ENCODE results near the gene ECHDC3.
"Not testable (repeated sequence)": the region's sequence is repeated elsewhere in the genome, so short reads cannot be mapped to it uniquely, and the experiment has no call there.

Gene ECHDC3

DNA sequence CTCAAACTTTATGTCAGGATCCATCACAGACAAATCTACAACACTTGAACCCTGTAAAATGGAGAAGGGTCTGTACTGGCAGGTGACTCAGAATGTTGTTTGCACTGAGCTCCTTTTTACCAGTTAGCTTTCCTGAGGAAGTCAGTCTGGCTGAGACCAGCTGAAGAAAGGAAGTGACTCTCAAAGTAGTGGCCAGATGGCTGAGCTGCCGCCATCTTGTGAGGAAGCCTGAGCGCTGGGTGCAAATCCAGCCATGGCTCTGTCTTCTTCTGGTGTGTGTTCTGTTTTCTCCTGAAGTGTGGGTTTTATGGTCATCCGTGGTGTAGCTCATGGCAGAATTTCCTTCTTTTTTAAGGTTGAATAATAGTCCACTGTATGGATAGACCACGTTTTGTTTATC lies 25.5 kb upstream of the ECHDC3 start:
- no peak for DNase-seq

DNA sequence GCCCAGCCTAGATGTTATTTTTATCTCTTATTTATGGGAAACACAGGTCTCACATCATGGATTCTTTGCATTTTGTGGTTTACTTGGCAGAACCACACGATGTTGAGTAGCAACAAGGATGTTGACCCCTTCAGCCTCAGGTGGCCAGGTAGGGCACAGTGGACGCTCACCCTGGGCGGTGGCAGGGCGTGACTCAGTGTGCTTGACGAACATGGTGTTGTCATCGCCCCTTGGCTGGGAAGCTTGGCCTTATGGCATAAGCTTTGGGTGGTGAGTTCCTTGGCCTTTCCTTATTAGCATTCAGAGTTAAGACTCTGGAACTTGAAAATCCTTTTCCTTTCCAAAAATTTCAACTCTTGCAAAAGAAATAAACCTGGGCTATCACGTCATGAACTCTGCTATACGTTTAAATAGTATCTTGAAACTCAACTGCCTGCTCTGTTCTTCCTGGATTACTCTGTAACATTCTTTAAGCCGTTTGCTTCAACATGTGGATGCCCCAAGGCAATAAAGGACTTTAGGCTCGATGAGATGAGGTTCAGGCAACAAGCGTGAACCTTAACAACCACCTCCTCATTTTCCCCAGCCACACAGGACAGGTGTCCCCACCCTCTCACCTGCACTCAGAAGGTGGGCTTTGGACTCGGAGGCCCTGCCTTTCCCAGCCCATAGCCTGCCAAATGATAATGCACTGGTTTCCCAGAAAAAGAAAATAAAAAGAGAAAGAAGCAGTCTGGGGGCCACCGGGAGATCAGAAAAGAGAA lies 22.5 kb upstream of the ECHDC3 start:
- DNase-seq = no peak

DNA sequence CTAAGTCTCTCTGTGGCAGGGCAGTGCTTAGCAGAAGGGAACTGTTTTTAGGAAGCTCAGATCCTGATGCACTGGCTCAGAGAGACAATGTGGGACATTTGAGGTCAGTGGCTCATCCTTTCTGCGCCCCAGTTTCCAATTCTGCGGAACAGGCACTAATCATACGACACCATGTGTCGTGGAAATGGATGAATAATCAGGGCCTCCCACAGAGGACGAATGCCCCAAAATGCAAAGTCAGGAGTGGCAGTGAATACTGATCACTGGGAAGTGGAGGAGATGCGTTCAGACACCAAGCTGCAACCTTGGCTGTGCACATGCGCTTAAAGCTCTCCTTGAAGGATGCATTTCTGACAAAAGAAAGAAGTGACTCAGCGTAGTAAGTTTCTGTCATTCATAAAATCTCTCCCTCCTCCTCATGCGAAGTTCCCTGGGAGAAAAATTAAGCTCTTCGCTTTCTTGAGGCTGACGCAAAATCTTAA lies 21.9 kb upstream of the ECHDC3 start:
- DNase-seq = no peak

DNA sequence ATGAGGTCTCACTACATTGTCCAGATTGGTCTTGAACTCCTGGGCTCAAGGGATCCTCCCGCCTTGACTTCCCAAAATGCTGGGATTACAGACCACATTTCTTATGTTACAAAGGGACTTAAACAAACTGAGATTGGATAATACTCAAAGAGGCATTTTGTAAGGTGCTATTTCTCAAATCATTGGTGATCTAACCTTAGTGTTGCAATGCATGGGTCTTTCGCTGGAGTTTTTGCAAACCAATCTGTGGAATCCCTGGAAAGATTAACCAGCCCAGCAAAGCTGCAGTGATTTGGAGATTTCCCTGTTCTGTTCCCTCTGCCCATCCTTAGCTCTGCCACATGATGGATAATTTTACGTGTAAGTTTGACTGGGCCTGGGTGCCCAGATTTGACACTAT lies 20.4 kb upstream of the ECHDC3 start:
- no peak for DNase-seq

DNA sequence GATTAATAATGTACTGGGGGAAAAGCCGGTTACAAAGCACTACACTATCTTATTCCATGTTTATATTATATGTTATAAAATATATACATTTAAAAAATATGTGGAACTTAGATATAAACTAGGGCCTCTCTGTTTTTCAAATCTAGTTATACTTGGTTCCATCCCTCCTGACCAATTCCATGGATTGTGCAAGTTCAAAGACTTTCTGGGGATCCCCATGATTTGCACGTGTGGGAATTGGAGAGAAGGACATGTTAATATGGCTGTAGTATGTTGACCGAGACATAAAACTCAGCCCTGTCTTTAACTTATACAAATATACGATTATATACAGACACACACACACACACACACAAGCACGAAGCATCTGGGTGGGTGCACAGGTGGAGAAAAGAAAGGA lies 18.8 kb upstream of the ECHDC3 start:
- DNase-seq = no peak

DNA sequence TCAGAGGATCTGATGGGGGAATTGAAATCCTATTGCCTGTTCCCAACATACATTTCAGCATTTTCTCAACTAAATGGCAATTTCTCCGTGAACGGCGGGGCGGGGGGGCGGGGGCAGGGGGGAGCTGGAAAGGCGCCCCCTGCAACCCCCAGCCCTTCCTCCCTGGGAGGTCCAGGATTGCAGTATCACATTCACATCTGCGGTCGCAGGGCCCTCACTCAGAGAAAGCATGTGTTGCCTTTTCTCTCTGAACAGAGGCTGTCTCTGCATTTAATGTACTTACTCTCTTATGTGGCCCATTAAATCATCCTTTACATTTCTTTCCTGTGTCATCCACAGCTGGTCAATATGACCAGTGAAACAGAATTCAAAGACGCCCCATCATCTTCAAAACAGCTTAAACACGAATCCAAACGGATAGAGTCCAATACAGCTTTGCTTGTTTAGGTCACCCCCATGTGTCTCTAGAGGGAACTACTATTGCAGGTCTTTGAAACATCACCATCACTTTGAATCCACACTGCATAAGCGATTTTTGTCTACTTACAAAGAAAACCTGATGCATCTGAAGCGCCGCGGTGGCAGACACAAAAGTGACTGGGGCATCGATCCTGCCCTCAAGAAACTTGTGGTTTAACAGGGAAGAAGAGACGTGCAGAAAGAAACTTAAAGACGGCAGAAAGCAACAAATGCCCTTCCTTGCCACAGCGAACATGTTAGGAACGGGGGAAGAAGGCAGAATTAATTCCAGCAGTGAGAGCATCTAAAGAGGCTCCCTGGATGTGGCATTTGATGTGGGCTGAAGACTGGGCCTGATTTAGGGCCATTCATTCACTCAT lies 17.0 kb upstream of the ECHDC3 start:
- no peak for DNase-seq

DNA sequence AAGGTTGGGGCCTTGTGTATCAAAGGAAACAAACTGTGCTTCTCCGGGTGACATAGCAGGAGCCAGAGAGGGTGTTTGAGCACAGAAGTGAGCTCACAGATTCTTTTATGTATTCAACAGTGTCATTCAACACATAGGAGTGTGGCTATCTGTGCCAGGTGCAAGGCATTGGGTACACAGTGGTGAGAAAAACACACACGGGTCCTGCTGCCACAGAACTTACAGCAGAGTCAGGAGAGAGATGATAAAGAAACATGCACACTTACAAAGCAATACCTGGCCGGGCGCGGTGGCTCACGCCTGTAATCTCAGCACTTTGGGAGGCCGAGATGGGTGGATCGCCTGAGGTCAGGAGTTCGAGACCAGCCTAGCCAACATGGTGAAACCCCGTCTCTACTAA lies 16.3 kb upstream of the ECHDC3 start:
- no peak for DNase-seq

DNA sequence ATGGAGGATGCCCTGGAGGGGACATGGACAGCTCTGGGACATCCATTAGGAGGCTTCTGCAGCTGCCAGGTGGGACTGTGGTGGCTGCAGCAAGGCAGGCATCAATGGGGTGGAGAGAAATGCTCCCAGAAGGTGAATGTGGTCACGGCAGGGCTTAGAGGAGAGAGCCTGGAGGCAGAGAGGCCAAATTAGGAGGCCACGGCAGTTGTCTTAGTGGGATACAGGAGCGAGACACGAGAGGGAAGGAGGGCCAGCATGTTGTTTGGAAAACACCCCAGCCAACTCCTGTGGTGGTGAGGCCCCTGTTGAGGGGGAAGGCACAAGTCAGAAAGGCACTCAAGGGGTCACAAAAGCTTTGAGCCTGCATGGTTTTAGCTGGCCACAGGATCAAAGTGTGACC lies 14.6 kb upstream of the ECHDC3 start:
- no peak for DNase-seq

DNA sequence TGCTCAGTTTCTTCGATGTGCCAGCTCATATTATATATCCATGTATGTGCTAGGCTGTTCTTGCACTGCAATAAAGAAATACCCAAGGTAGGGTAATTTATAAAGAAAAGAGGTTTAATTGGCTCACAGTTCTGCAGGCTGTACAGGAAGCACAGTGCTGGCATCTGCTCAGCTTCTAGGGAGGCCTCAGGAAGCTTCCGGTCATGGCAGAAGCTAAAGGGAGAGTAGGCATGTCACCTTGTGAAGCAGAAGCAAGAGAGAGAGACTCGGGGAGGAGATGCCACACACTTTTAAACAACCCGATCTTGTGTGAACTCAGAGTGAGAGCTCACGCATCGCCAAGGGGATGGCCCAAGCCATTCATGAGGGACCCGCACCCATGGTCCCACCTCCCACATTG lies 13.8 kb upstream of the ECHDC3 start:
- no peak for DNase-seq

DNA sequence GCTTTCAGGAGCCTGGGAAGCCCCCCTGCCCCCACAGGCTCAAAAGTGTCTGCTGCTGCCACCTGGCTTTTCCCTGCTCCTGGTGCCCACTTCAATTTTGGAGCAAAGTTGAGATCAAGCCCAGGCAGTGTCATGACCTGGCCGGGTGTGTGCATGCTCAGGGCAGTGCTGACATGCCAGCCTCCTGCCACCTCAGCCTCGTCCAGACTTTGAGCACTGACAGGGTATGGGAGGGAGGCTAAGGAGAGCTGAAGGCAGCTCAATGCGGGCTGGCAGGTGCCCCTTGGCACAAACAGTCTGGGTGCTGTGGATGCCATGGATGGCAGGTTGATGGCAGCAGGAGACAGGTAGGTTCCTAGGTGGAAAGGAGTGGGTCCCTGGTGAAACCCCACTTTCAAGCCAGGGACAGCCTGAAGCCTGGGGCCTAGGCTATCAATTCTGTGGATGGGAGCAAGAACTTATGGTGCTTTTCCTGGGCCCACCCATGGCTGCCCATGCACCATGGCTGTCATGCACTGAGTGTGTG lies 12.3 kb upstream of the ECHDC3 start:
- no peak for DNase-seq

DNA sequence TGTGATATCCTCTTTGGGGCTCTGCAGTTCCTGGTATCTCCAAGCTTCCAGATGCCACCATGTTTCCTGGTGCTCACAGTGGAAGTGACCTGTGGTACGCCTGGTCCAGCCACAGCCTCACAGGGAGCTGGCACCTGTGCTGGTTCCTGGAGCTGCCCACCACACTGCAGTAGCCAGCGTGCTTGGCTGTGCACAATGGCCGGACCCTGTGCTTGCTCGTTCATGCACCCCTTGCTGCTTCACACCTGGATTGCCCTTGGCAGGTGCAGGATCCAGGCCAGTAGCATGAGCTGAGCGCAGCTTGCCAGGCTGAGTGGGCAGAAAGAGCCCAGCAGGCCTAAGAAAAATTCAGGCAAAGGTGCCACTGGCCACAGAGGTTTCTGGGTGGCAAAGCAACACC lies 11.4 kb upstream of the ECHDC3 start:
- DNase-seq = no peak

DNA sequence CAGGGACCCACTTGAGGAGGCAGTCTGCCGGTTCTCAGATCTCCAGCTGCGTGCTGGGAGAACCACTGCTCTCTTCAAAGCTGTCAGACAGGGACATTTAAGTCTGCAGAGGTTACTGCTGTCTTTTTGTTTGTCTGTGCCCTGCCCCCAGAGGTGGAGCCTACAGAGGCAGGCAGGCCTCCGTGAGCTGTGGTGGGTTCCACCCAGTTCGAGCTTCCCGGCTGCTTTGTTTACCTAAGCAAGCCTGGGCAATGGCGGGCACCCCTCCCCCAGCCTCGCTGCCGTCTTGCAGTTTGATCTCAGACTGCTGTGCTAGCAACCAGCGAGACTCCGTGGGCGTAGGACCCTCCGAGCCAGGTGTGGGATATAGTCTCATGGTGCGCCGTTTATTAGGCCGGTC lies 5.4 kb upstream of the ECHDC3 start:
- not testable (repeated sequence) for DNase-seq

DNA sequence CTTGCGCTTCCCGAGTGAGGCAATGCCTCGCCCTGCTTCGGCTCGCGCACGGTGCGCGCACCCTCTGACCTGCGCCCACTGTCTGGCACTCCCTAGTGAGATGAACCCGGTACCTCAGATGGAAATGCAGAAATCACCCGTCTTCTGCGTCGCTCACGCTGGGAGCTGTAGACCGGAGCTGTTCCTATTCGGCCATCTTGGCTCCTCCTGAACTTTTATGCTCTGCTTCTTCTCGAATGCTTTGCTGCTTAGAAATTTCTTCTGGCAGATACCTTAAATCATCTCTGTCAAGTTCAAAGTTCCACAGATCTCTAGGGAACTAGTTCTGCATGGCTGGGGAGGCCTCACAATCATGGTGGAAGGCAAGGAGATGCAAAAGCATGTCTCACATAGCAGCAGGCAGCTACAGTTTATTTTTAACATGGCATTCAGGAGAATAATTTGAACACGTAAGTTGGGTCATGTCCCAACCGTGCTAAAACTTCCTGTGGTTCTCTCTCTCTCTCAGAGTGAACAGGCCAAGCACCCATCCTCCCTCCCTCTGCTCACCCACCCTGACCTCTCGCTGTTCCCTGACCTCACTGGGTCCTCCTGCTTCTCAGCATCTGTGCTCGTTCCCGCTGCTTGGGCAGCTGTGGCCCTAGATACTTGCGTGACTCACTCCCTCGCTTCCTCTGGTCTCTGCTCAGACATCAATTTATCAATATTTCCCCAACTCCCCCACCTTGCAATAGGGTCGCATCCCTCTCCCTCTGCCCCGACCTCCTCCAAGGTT lies 4.7 kb upstream of the ECHDC3 start:
- DNase-seq = not testable (repeated sequence)

DNA sequence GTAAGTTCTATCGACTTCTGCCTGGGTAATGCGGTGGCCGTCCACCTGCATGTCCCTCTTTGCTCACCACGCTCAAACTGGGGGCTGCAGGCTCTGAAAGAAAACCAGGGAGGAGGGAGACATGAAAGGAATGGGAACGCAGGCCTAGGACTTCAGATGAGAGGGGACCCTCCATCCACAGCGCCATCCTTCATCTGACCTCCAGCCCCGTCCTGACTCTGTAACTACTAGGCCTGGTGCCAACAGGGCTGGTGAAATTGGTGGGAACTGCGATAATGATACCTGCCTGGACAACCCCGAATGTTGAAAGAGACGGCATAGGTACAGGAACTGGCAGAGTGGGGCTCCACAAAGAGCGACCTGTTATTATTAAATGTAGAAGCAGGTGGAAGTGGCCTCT lies 1.3 kb upstream of the ECHDC3 start:
- no peak for DNase-seq

DNA sequence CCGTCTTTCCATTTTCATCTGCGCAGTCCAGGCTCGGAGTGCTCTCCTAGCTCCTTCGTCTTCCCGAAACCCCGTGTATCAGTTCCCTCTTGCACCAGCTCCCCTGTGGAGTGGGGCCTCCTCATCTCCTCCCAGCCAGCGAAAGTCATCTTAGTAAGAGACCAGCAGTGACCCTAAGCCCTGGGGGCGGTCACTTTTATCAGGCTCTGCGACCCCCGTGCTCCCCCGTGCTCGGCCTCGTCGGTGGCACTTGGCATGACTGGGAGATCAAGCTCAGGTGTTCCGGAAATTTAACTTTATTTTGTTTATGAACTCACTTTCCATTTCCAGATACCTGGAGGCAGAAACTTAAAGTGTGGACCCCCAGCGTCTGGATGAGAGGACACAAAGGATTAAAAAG lies 574 bp upstream of the ECHDC3 start:
- no peak for DNase-seq

DNA sequence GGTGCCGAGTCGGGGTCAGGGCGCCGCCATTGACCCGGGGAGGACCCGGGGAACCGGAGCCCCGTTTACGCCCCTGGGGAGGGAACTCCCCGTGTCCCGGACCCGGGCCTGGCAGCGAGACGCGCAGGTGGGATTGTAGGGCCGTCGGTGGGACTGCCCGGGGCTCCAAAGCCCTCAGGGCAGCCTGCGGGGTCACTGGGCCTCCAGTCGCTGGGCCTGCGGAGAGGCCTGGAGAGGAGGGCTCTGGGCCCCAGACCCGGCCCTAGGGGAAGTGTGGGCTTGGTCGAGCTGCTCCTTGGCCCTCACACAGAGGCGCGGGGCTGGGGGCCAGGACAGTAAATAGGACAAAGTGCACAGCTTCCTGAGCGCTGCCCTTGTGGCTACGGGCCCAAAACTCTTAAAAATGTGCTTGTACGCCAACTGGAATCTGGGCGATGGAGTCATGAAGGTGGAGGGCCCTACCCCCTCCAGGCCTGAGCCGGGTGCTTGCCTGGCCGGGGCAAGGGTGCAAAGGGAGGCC lies 657 bp downstream of the ECHDC3 start:
- no peak for DNase-seq

DNA sequence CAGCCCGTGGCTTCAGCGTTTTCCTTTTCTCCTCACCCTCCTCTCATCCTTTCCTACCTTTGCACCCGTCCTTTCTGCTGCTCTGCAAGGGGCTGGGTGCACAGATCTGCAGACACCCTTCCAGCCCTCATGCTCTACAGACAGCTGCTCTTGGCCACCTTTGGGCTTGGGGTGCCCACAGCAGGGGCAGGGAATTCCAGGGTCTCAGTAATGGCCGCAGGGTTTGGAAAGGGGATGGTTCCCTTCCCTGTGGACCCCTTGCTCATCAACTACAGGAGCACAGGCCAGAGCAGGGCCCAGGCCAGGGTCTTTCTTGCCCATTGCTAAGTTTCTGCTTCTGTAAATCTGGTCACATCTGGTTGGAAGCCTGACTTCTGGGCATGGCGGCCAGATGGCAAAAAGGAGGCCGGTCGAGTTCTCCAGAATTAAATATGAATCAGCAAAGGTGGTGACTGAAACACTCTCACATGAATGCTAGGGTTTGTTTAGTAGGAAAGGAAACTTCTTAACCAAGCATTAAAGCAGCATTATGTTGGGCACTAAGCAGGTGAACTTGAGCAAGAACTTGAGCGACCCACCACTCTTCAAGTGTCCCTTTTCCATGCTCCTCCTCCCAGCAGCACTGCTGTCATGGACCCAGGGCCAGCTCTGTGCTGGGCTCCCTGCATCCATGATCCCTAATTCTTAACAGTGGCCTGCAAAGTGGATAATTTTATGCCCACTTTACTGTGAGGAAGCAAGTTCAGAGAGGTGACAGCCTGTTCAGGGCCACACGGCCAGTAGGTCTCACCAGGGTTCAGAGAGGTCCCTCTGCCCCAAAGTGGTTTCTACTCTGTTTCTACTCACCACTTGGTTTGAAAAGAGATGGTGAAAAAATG lies 1.5 kb downstream of the ECHDC3 start:
- DNase-seq = no peak

DNA sequence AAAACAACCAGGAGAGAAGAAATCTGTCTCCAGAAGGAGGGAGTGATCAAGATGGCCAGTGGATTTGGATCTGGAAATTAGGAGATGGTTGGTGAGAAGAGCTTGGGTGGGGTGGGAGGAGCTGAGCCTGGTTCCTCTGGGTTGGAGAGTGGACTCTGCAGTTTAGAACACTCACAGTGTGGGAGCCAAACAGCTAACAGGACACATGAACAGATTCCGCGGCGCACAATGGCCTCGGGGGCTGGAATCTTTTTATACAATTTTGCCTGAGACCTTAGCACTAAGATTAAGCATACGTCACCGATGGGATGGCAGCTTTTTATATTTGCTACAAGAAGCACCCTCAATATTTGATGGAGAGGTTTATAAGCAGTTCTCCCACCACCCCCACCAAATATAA lies 2.9 kb downstream of the ECHDC3 start:
- no peak for DNase-seq

DNA sequence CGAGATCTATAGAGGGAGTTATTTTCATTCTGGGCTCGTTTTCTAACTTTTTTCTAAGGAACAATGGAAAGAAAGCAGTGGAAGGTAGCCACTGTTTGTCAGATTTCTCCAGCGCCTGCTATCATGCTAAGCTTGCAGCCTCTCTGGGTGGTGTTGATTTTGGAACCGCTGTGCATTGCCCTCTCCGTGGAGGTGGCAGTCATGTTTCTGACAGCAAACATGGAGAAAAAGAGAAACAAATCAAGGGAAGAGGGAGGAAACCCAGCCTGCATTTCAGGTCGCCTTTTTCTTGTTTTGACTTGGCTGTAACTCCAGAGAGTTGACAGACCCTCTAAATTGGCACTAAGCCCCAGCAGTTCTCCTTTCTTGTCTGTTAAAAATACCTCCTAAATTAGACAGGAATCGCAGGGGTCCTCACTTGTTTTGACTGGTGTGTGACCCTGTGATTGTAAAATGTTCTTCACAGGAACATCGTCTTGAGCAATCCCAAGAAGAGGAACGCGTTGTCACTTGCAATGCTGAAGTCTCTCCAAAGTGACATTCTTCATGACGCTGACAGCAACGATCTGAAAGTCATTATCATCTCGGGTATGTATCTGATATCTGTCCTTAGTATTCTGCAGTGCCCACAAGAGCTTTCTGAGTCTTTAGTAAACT lies 4.8 kb downstream of the ECHDC3 start:
- DNase-seq = no peak

DNA sequence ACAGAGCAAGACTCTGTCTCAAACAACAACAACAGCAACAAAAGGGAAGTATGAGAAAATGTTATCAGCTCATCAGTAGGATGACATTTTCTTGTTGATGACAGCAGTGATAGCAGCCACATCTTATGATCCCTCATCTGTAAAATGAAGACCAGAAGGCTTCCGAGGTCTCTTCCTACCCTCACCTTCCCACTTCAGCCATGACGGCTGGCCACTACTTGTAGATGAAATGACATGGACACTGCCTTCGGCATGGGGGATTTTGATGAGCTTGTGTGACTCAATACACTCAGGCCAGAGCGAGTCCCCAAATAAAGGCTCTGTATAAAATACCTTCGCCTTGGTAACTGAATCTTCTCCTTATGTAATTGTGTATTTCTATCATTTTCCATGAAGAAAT lies 6.7 kb downstream of the ECHDC3 start:
- no peak for DNase-seq

DNA sequence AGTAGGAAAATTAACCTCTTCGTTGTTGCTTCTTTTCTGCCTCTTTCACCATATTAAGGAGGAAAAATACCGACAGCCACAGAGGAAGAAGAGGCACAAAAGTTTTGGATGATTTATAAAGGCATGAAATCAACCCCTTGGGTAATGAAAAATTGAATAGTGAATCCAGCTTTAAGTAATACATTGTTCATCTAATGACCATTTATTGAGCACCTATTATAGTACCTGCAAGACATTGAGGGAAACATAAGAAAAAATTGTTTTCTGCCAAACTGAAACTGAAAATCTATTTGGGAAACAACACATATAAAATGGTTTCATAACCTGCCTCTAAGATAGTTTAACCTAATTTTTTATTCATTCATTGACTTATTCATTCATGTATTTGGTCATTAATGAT lies 8.2 kb downstream of the ECHDC3 start:
- no peak for DNase-seq
